T-helper 2 cell treated with Interferon-gamma antibody and Interleukin-4, amounts not matched to agents 5 μg/mL and 100 μg/mL, for 36 hours (primary cell): Measurements from ENCODE around the gene TBL1X.

Source experiments
- DNase-seq: peaks from one replicate; pipeline ENCODE4 v3.0.0; 2021; ENCODE audit warnings: low spot score
- H3K27ac Mint-ChIP-seq: one replicate; pipeline ENCODE4 v1.8.0; 2021; ENCODE audit warnings: mild to moderate bottlenecking, mixed read lengths
- H3K27me3 Mint-ChIP-seq: one replicate; pipeline ENCODE4 v1.8.0; 2021; ENCODE audit warnings: low read depth, mixed read lengths
- H3K36me3 Mint-ChIP-seq: one replicate; pipeline ENCODE4 v1.8.0; 2021; ENCODE audit warnings: low read depth, mixed read lengths
- H3K4me1 Mint-ChIP-seq: one replicate; pipeline ENCODE4 v1.8.0; 2021; ENCODE audit warnings: low read depth, mixed read lengths
- H3K4me3 Mint-ChIP-seq: one replicate; pipeline ENCODE4 v1.8.0; 2022; ENCODE audit warnings: mild to moderate bottlenecking, moderate library complexity, mixed read lengths
- H3K9me3 Mint-ChIP-seq: one replicate; pipeline ENCODE4 v1.8.0; 2021; ENCODE audit warnings: mixed read lengths

TBL1X gene

GRCh38 chrX:9681422-9681821 is 216.6 kb downstream of the TBL1X start:
- Mint-ChIP-seq H3K9me3 (peaks cover 20% of the 10 kb centered on the region), H3K27me3 (no peaks in the 10 kb centered on the region), H3K36me3 (peaks cover 50% of the 10 kb centered on the region), H3K27ac (peak overlapping the region; percentile 49), H3K4me1 (peaks cover 22% of the 10 kb centered on the region), H3K4me3 (no peak overlapping the region)
- DNase-seq: no peak

GRCh38 chrX:9682456-9682855 is 217.6 kb downstream of the TBL1X start:
- peaks cover 41% of the 10 kb centered on the region for H3K36me3 Mint-ChIP-seq
- H3K4me1 Mint-ChIP-seq: peaks cover 16% of the 10 kb centered on the region
- no peak overlapping the region for H3K27ac Mint-ChIP-seq
- H3K9me3 Mint-ChIP-seq: peaks cover 11% of the 10 kb centered on the region
- DNase-seq: no peak
- no peaks in the 10 kb centered on the region for H3K27me3 Mint-ChIP-seq
- no peak overlapping the region for H3K4me3 Mint-ChIP-seq

- Mint-ChIP-seq H3K36me3 (peaks cover 38% of the 10 kb centered on the region), H3K27ac (no peak overlapping the region), H3K4me1 (peaks cover 12% of the 10 kb centered on the region), H3K27me3 (no peaks in the 10 kb centered on the region), H3K9me3 (peaks cover 7% of the 10 kb centered on the region), H3K4me3 (no peak overlapping the region)
- no peak for DNase-seq
Observed at GRCh38 chrX:9682861-9683260, 218.0 kb downstream of the TBL1X start.

- H3K27me3 Mint-ChIP-seq: no peaks in the 10 kb centered on the region
- H3K27ac Mint-ChIP-seq: no peak overlapping the region
- no peak for DNase-seq
- peaks cover 34% of the 10 kb centered on the region for H3K36me3 Mint-ChIP-seq
- peaks cover 9% of the 10 kb centered on the region for H3K4me1 Mint-ChIP-seq
- no peak overlapping the region for H3K4me3 Mint-ChIP-seq
- H3K9me3 Mint-ChIP-seq: peaks cover 5% of the 10 kb centered on the region
Observed at GRCh38 chrX:9683350-9683749, 218.5 kb downstream of the TBL1X start.

- no peaks in the 10 kb centered on the region for H3K27me3 Mint-ChIP-seq
- H3K27ac Mint-ChIP-seq: no peak overlapping the region
- DNase-seq: no peak
- no peaks in the 10 kb centered on the region for H3K9me3 Mint-ChIP-seq
- H3K4me1 Mint-ChIP-seq: peaks cover 3% of the 10 kb centered on the region
- no peak overlapping the region for H3K4me3 Mint-ChIP-seq
- H3K36me3 Mint-ChIP-seq: peaks cover 23% of the 10 kb centered on the region
Observed at GRCh38 chrX:9687899-9688298, 223.0 kb downstream of the TBL1X start.

- H3K27ac Mint-ChIP-seq: no peak overlapping the region
- H3K9me3 Mint-ChIP-seq: no peaks in the 10 kb centered on the region
- H3K4me1 Mint-ChIP-seq: peaks cover 10% of the 10 kb centered on the region
- H3K36me3 Mint-ChIP-seq: peaks cover 31% of the 10 kb centered on the region
- H3K27me3 Mint-ChIP-seq: no peaks in the 10 kb centered on the region
- no peak overlapping the region for H3K4me3 Mint-ChIP-seq
- DNase-seq: no peak
Observed at GRCh38 chrX:9688833-9689232, 224.0 kb downstream of the TBL1X start.

- peaks cover 32% of the 10 kb centered on the region for H3K36me3 Mint-ChIP-seq
Observed at GRCh38 chrX:9690046-9690445, 225.2 kb downstream of the TBL1X start.

GRCh38 chrX:9693307-9694001 is 228.6 kb downstream of the TBL1X start:
- no peaks in the 10 kb centered on the region for H3K27me3 Mint-ChIP-seq
- peak overlapping the region; percentile 67 for H3K27ac Mint-ChIP-seq
- DNase-seq: no peak
- H3K4me3 Mint-ChIP-seq: peak overlapping the region; percentile 5
- H3K9me3 Mint-ChIP-seq: no peaks in the 10 kb centered on the region
- peaks cover 38% of the 10 kb centered on the region for H3K36me3 Mint-ChIP-seq
- peaks cover 10% of the 10 kb centered on the region for H3K4me1 Mint-ChIP-seq

More at GRCh38 chrX:9690046-9690445, 225.2 kb downstream of the TBL1X start:
- Mint-ChIP-seq H3K27me3 (no peaks in the 10 kb centered on the region), H3K9me3 (no peaks in the 10 kb centered on the region), H3K4me1 (peaks cover 10% of the 10 kb centered on the region), H3K4me3 (no peak overlapping the region), H3K27ac (no peak overlapping the region)
- no peak for DNase-seq

- H3K27me3 Mint-ChIP-seq: no peaks in the 10 kb centered on the region
- H3K36me3 Mint-ChIP-seq: peaks cover 26% of the 10 kb centered on the region
- H3K27ac Mint-ChIP-seq: no peak overlapping the region
- no peak for DNase-seq
- no peak overlapping the region for H3K4me3 Mint-ChIP-seq
- H3K4me1 Mint-ChIP-seq: peaks cover 1% of the 10 kb centered on the region
- no peaks in the 10 kb centered on the region for H3K9me3 Mint-ChIP-seq
Observed at GRCh38 chrX:9698576-9698975, 233.7 kb downstream of the TBL1X start.

- Mint-ChIP-seq H3K27ac (no peak overlapping the region), H3K27me3 (no peaks in the 10 kb centered on the region), H3K36me3 (peaks cover 22% of the 10 kb centered on the region), H3K4me1 (no peaks in the 10 kb centered on the region), H3K4me3 (no peak overlapping the region), H3K9me3 (no peaks in the 10 kb centered on the region)
- no peak for DNase-seq
Observed at GRCh38 chrX:9700555-9700954, 235.7 kb downstream of the TBL1X start.

- H3K27me3 Mint-ChIP-seq: no peaks in the 10 kb centered on the region
- H3K36me3 Mint-ChIP-seq: peaks cover 15% of the 10 kb centered on the region
- no peaks in the 10 kb centered on the region for H3K4me1 Mint-ChIP-seq
- no peak overlapping the region for H3K27ac Mint-ChIP-seq
- DNase-seq: no peak
- H3K9me3 Mint-ChIP-seq: no peaks in the 10 kb centered on the region
- no peak overlapping the region for H3K4me3 Mint-ChIP-seq
Observed at GRCh38 chrX:9701790-9702189, 236.9 kb downstream of the TBL1X start.

GRCh38 chrX:9703406-9703805 is 238.5 kb downstream of the TBL1X start:
- H3K4me3 Mint-ChIP-seq: no peak overlapping the region
- H3K9me3 Mint-ChIP-seq: no peaks in the 10 kb centered on the region
- H3K27me3 Mint-ChIP-seq: no peaks in the 10 kb centered on the region
- H3K27ac Mint-ChIP-seq: no peak overlapping the region
- H3K36me3 Mint-ChIP-seq: peaks cover 18% of the 10 kb centered on the region
- DNase-seq: no peak
- no peaks in the 10 kb centered on the region for H3K4me1 Mint-ChIP-seq

- H3K4me3 Mint-ChIP-seq: no peak overlapping the region
- no peaks in the 10 kb centered on the region for H3K27me3 Mint-ChIP-seq
- H3K4me1 Mint-ChIP-seq: peaks cover 6% of the 10 kb centered on the region
- peaks cover 22% of the 10 kb centered on the region for H3K36me3 Mint-ChIP-seq
- no peak for DNase-seq
- H3K27ac Mint-ChIP-seq: no peak overlapping the region
- no peaks in the 10 kb centered on the region for H3K9me3 Mint-ChIP-seq
Observed at GRCh38 chrX:9704876-9705465, 240.1 kb downstream of the TBL1X start.

- Mint-ChIP-seq H3K4me3 (no peak overlapping the region), H3K9me3 (no peaks in the 10 kb centered on the region), H3K36me3 (peaks cover 19% of the 10 kb centered on the region), H3K4me1 (peaks cover 6% of the 10 kb centered on the region), H3K27me3 (no peaks in the 10 kb centered on the region), H3K27ac (no peak overlapping the region)
- DNase-seq: no peak
Observed at GRCh38 chrX:9706421-9706820, 241.6 kb downstream of the TBL1X start.
